H9 (cell line): ENCODE data around the gene CCDC170. TPM values are rescaled to one million over a fixed set of nuclear protein-coding genes. Genes with fewer than 3 reads are reported as not detected.

ENCODE experiments used
- DNase-seq: peaks from one replicate; pipeline ENCODE4 v3.0.0-alpha.2; 2017
- H2AFZ ChIP-seq: one replicate; pipeline ENCODE4 v1.6.1; 2013; ENCODE audit warnings: mild to moderate bottlenecking, low read length, control low read depth, moderate library complexity
- H2AK5ac ChIP-seq: 2 replicates; pipeline ENCODE4 v1.6.1; 2013; ENCODE audit warnings: low read length, control low read depth, mixed read lengths; ENCODE audit not compliant: insufficient read length
- H2BK120ac ChIP-seq: one replicate; pipeline ENCODE4 v1.6.1; 2013; ENCODE audit warnings: low read depth, mild to moderate bottlenecking, low read length, control low read depth, inconsistent platforms; ENCODE audit not compliant: poor library complexity, severe bottlenecking
- H2BK12ac ChIP-seq: 2 replicates; pipeline ENCODE4 v1.6.1; 2013; ENCODE audit warnings: low read length, control low read depth, mixed read lengths, low read depth; ENCODE audit not compliant: insufficient read length
- H2BK15ac ChIP-seq: 2 replicates; pipeline ENCODE4 v1.6.1; 2013; ENCODE audit warnings: low read depth, low read length, control low read depth
- H2BK20ac ChIP-seq: one replicate; pipeline ENCODE4 v1.6.1; 2013; ENCODE audit warnings: low read depth, mild to moderate bottlenecking, low read length, control low read depth, inconsistent platforms; ENCODE audit not compliant: poor library complexity, severe bottlenecking
- H2BK5ac ChIP-seq: 2 replicates; pipeline ENCODE4 v1.6.1; 2013; ENCODE audit warnings: low read length, control low read depth, mixed read lengths; ENCODE audit not compliant: insufficient read length
- H3K14ac ChIP-seq: 2 replicates; pipeline ENCODE4 v1.6.1; 2013; ENCODE audit warnings: low read length, control low read depth; ENCODE audit not compliant: insufficient read depth
- H3K18ac ChIP-seq: 2 replicates; pipeline ENCODE4 v1.6.1; 2013; ENCODE audit warnings: low read depth, mild to moderate bottlenecking, mixed read lengths, low read length, control low read depth; ENCODE audit not compliant: insufficient read length
- H3K23ac ChIP-seq: 2 replicates; pipeline ENCODE4 v1.6.1; 2013; ENCODE audit warnings: low read length, control low read depth, mixed read lengths, low read depth; ENCODE audit not compliant: insufficient read length
- H3K23me2 ChIP-seq: 2 replicates; pipeline ENCODE4 v1.6.1; 2013; ENCODE audit warnings: low read depth, mild to moderate bottlenecking, mixed read lengths, low read length, control low read depth; ENCODE audit not compliant: insufficient read length, poor library complexity, severe bottlenecking
- H3K27ac ChIP-seq: 2 replicates; pipeline ENCODE4 v1.5.1; 2013; ENCODE audit warnings: low read length, control low read depth, mixed read lengths, low read depth; ENCODE audit not compliant: insufficient read length
- H3K27me3 ChIP-seq: 2 replicates; pipeline ENCODE4 v1.6.1; 2013; ENCODE audit warnings: low read length, control low read depth, inconsistent platforms; ENCODE audit not compliant: insufficient read depth
- H3K4ac ChIP-seq: 2 replicates; pipeline ENCODE4 v1.6.1; 2013; ENCODE audit warnings: low read depth, mild to moderate bottlenecking, control low read depth, inconsistent platforms, low read length, moderate library complexity
- H3K4me1 ChIP-seq: 2 replicates; pipeline ENCODE4 v1.6.1; 2013; ENCODE audit warnings: low read length, control low read depth, inconsistent platforms; ENCODE audit not compliant: insufficient read depth
- H3K4me2 ChIP-seq: 2 replicates; pipeline ENCODE4 v1.6.1; 2013; ENCODE audit warnings: low read length, control low read depth, mixed read lengths; ENCODE audit not compliant: insufficient read length, insufficient read depth
- H3K56ac ChIP-seq: 2 replicates; pipeline ENCODE4 v1.6.1; 2013; ENCODE audit warnings: low read depth, mild to moderate bottlenecking, mixed read lengths, low read length, control low read depth; ENCODE audit not compliant: insufficient read length
- H3K79me1 ChIP-seq: 2 replicates; pipeline ENCODE4 v1.6.1; 2013; ENCODE audit warnings: low read depth, mild to moderate bottlenecking, moderate library complexity, low read length, control low read depth, inconsistent platforms; ENCODE audit not compliant: insufficient read depth, poor library complexity, severe bottlenecking
- H3K79me2 ChIP-seq: 2 replicates; pipeline ENCODE4 v1.6.1; 2013; ENCODE audit warnings: low read length, control low read depth, inconsistent platforms; ENCODE audit not compliant: insufficient read depth
- H3K9ac ChIP-seq: 2 replicates; pipeline ENCODE4 v1.6.1; 2013; ENCODE audit warnings: low read length, control low read depth, mixed read lengths; ENCODE audit not compliant: insufficient read length; ENCODE audit errors: extremely low read depth
- H3K9me3 ChIP-seq: one replicate; pipeline ENCODE4 v1.6.1; 2013; ENCODE audit warnings: low read depth, low read length, inconsistent platforms; ENCODE audit not compliant: control insufficient read depth
- H3T11ph ChIP-seq: one replicate; pipeline ENCODE4 v1.6.1; 2013; ENCODE audit warnings: mild to moderate bottlenecking, low read length, control low read depth, inconsistent platforms
- H4K20me1 ChIP-seq: one replicate; pipeline ENCODE4 v1.6.1; 2013; ENCODE audit not compliant: control insufficient read depth, insufficient read length, insufficient read depth
- H4K5ac ChIP-seq: 2 replicates; pipeline ENCODE4 v1.6.1; 2013; ENCODE audit warnings: low read depth, mild to moderate bottlenecking, mixed read lengths, low read length, control low read depth; ENCODE audit not compliant: insufficient read length
- H4K8ac ChIP-seq: replicated peaks from 2 replicates; pipeline ENCODE4 v1.6.1; 2013; ENCODE audit warnings: low read length, control low read depth, mixed read lengths, low read depth; ENCODE audit not compliant: insufficient read length
- H4K91ac ChIP-seq: 2 replicates; pipeline ENCODE4 v1.6.1; 2013; ENCODE audit warnings: low read depth, mild to moderate bottlenecking, moderate library complexity, mixed read lengths, low read length, control low read depth; ENCODE audit not compliant: insufficient read length
- H3K27ac Mint-ChIP-seq, 3 experiments: 2 replicates in 2 of 3; 3 replicates in 1 of 3; pipeline ENCODE4 v1.8.0; 2020 to 2021; ENCODE audit warnings: mixed read lengths in 3 of 3, mild to moderate bottlenecking in 1 of 3, moderate library complexity in 1 of 3
- H3K27me3 Mint-ChIP-seq: 2 replicates; pipeline ENCODE4 v1.8.0; 2021; ENCODE audit warnings: low read depth, mild to moderate bottlenecking, moderate library complexity, mixed read lengths
- H3K36me3 Mint-ChIP-seq, 3 experiments: 2 replicates in 2 of 3; 3 replicates in 1 of 3; pipeline ENCODE4 v1.8.0; 2020 to 2021; ENCODE audit warnings: low read depth in 3 of 3, mixed read lengths in 3 of 3; ENCODE audit not compliant: insufficient read depth in 1 of 3
- H3K4me1 Mint-ChIP-seq, 2 experiments: 2 replicates each; pipeline ENCODE4 v1.8.0; 2020; ENCODE audit warnings: mixed read lengths in 2 of 2
- H3K4me3 Mint-ChIP-seq, 2 experiments: 2 replicates in 1 of 2; 3 replicates in 1 of 2; pipeline ENCODE4 v1.8.0; 2020 to 2021; ENCODE audit warnings: mild to moderate bottlenecking in 2 of 2, mixed read lengths in 2 of 2, moderate library complexity in 1 of 2
- H3K9me3 Mint-ChIP-seq, 2 experiments: 2 replicates in 1 of 2; 3 replicates in 1 of 2; pipeline ENCODE4 v1.8.0; 2020; ENCODE audit warnings: mild to moderate bottlenecking in 2 of 2, mixed read lengths in 2 of 2, moderate library complexity in 1 of 2
- CTCF ChIP-seq: fragments of 200-600 bp; sonication (generic); conservative IDR thresholded peaks from 3 replicates; pipeline ENCODE4 v1.8.0; 2021; ENCODE audit warnings: antibody characterized with exemption, mild to moderate bottlenecking
- WGBS: extraction: QIAGEN DNeasy Blood & Tissue Kit; methylation state at CpG from one replicate; pipeline ENCODE4 v1.1.7; 2013; ENCODE audit warnings: missing lambda C conversion rate, low lambda C conversion rate, mixed read lengths; ENCODE audit not compliant: insufficient read length; ENCODE audit errors: extremely low coverage; 5-methylcytosine and 5-hydroxymethylcytosine counted together
- total RNA-seq: library from RNA; stranded (reverse); gene quantifications from 2 replicates; pipeline ENCODE4 v1.2.1, GENCODE V29; 2021

The CCDC170 gene
- total RNA-seq, 1 experiment from 2014 or later, result 0.07 TPM

GRCh38 chr6:151666526-151666925 is 172.7 kb downstream of the CCDC170 start:
- Histone ChIP-seq H3K23me2 (no peaks in the 10 kb centered on the region), H3K4ac (no peak overlapping the region), H4K91ac (no peak overlapping the region), H3K27me3 (no peaks in the 10 kb centered on the region), H4K5ac (no peak overlapping the region), H3K27ac (no peak overlapping the region), H2AFZ (no peak overlapping the region), H3K79me2 (no peaks in the 10 kb centered on the region), H3K9ac (no peak overlapping the region), H2BK120ac (no peak overlapping the region), H2BK5ac (no peak overlapping the region), H3K4me1 (no peaks in the 10 kb centered on the region), H2BK15ac (no peak overlapping the region), H3K56ac (no peak overlapping the region), H3K9me3 (no peaks in the 10 kb centered on the region), H4K20me1 (no peaks in the 10 kb centered on the region), H3K14ac (no peak overlapping the region), H2AK5ac (no peak overlapping the region), H3K4me2 (no peak overlapping the region), H4K8ac (no peak overlapping the region), H3K18ac (no peak overlapping the region), H3K79me1 (no peaks in the 10 kb centered on the region), H3T11ph (no peak overlapping the region), H3K23ac (no peak overlapping the region), H2BK20ac (no peak overlapping the region), H2BK12ac (no peak overlapping the region)
- no peak overlapping the region for H3K27ac Mint-ChIP-seq
- no peak overlapping the region for H3K4me3 Mint-ChIP-seq
- H3K36me3 Mint-ChIP-seq, result peaks cover 0 to 4% (median 2%) of the 10 kb centered on the region in 3 experiments; a peak in 4 of 7 replicates
- peaks cover 3 to 6% of the 10 kb centered on the region in 2 experiments; a peak in 4 of 5 replicates for H3K9me3 Mint-ChIP-seq
- no peak for TF ChIP-seq CTCF
- no peaks in the 10 kb centered on the region for H3K4me1 Mint-ChIP-seq
- WGBS, result no CpG with 5 or more reads among the region's 2 CpGs
- no peaks in the 10 kb centered on the region; the same call in 1 of the 2 replicates for H3K27me3 Mint-ChIP-seq
- DNase-seq, result no peak
